ENCODE results near the gene CCNB3. TPM values are rescaled to one million over a fixed set of nuclear protein-coding genes. Genes with fewer than 3 reads are reported as not detected.

Gene CCNB3
- total and polyA plus RNA-seq, 9 of the 15 experiments (the other 6 are each of a cell fraction or from before 2014, with no cell fraction given), result 0.05 to 0.25 (median 0.08) TPM; not detected in 3

DNA sequence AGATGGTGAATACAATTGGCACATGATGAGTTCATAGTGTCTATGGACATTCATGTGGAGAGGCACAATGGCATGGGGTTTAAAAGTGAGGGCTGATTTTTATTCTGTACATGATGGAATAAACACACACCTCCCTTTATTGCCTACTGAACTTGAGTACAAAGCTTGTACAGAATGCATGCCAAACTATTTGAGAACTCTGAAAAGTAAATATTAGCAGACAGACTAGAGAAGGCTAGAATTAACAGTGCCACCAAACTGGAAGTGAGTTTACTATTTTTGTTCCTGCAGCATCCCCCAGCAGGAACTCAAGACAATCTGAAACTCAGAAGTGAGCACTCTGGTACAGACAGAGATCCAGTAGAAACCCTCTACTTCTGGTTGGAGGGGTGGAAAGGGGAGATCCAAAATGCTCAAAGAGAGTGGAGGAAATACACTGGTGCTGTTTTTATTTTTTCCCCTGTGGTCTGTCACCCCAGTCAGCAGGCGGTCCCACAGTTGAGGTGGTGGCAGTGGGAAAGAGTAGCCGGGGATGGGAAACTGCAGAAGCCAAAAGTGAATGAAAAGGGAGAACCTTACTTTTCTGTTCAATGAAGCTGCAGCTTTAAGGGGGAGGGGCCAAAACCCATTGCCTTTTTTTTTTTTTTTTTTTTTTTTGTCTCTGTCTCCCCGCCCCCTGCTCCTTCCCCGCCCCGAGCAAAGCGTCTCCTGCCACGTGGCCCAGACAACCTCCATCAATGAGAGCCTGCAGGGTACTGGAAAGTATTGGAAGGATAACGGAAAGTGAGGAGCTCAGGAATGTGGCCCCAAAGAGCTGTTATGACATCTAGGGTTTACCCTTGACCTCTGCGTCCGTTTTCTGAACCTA lies 24.3 kb upstream of the CCNB3 start (continued):
- TF ChIP-seq TCF7 (IDR thresholded peaks at IDR 0.05; ENCODE audit: borderline replicate concordance) (no peak), L3MBTL2 (IDR thresholded peaks at IDR 0.05) (peak; percentile 57; the same call in 1 of the 2 replicates), GABPB2 (CRISPR knock-in tag; conservative IDR thresholded peaks at IDR 0.05) (no peak), IFI16 (CRISPR knock-in tag; IDR thresholded peaks at IDR 0.05) (no peak), ZNF444 (CRISPR knock-in tag; IDR thresholded peaks at IDR 0.05) (no peak), EGR1 (conservative IDR thresholded peaks at IDR 0.05) (no peak), NR4A1 (CRISPR knock-in tag; IDR thresholded peaks at IDR 0.05) (no peak), NR4A1 (tag; IDR thresholded peaks at IDR 0.05) (no peak)
- TF ChIP-seq, protein P1, sequence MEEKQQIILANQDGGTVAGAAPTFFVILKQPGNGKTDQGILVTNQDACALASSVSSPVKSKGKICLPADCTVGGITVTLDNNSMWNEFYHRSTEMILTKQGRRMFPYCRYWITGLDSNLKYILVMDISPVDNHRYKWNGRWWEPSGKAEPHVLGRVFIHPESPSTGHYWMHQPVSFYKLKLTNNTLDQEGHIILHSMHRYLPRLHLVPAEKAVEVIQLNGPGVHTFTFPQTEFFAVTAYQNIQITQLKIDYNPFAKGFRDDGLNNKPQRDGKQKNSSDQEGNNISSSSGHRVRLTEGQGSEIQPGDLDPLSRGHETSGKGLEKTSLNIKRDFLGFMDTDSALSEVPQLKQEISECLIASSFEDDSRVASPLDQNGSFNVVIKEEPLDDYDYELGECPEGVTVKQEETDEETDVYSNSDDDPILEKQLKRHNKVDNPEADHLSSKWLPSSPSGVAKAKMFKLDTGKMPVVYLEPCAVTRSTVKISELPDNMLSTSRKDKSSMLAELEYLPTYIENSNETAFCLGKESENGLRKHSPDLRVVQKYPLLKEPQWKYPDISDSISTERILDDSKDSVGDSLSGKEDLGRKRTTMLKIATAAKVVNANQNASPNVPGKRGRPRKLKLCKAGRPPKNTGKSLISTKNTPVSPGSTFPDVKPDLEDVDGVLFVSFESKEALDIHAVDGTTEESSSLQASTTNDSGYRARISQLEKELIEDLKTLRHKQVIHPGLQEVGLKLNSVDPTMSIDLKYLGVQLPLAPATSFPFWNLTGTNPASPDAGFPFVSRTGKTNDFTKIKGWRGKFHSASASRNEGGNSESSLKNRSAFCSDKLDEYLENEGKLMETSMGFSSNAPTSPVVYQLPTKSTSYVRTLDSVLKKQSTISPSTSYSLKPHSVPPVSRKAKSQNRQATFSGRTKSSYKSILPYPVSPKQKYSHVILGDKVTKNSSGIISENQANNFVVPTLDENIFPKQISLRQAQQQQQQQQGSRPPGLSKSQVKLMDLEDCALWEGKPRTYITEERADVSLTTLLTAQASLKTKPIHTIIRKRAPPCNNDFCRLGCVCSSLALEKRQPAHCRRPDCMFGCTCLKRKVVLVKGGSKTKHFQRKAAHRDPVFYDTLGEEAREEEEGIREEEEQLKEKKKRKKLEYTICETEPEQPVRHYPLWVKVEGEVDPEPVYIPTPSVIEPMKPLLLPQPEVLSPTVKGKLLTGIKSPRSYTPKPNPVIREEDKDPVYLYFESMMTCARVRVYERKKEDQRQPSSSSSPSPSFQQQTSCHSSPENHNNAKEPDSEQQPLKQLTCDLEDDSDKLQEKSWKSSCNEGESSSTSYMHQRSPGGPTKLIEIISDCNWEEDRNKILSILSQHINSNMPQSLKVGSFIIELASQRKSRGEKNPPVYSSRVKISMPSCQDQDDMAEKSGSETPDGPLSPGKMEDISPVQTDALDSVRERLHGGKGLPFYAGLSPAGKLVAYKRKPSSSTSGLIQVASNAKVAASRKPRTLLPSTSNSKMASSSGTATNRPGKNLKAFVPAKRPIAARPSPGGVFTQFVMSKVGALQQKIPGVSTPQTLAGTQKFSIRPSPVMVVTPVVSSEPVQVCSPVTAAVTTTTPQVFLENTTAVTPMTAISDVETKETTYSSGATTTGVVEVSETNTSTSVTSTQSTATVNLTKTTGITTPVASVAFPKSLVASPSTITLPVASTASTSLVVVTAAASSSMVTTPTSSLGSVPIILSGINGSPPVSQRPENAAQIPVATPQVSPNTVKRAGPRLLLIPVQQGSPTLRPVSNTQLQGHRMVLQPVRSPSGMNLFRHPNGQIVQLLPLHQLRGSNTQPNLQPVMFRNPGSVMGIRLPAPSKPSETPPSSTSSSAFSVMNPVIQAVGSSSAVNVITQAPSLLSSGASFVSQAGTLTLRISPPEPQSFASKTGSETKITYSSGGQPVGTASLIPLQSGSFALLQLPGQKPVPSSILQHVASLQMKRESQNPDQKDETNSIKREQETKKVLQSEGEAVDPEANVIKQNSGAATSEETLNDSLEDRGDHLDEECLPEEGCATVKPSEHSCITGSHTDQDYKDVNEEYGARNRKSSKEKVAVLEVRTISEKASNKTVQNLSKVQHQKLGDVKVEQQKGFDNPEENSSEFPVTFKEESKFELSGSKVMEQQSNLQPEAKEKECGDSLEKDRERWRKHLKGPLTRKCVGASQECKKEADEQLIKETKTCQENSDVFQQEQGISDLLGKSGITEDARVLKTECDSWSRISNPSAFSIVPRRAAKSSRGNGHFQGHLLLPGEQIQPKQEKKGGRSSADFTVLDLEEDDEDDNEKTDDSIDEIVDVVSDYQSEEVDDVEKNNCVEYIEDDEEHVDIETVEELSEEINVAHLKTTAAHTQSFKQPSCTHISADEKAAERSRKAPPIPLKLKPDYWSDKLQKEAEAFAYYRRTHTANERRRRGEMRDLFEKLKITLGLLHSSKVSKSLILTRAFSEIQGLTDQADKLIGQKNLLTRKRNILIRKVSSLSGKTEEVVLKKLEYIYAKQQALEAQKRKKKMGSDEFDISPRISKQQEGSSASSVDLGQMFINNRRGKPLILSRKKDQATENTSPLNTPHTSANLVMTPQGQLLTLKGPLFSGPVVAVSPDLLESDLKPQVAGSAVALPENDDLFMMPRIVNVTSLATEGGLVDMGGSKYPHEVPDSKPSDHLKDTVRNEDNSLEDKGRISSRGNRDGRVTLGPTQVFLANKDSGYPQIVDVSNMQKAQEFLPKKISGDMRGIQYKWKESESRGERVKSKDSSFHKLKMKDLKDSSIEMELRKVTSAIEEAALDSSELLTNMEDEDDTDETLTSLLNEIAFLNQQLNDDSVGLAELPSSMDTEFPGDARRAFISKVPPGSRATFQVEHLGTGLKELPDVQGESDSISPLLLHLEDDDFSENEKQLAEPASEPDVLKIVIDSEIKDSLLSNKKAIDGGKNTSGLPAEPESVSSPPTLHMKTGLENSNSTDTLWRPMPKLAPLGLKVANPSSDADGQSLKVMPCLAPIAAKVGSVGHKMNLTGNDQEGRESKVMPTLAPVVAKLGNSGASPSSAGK (IDR thresholded peaks at IDR 0.05), result peak; percentile 40
- TF ChIP-seq, protein P2, sequence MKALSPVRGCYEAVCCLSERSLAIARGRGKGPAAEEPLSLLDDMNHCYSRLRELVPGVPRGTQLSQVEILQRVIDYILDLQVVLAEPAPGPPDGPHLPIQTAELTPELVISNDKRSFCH (CRISPR knock-in tag; IDR thresholded peaks at IDR 0.05), result no peak
- TF ChIP-seq, protein P2 (tag; IDR thresholded peaks at IDR 0.05), result no peak
- TF ChIP-seq, protein P3, sequence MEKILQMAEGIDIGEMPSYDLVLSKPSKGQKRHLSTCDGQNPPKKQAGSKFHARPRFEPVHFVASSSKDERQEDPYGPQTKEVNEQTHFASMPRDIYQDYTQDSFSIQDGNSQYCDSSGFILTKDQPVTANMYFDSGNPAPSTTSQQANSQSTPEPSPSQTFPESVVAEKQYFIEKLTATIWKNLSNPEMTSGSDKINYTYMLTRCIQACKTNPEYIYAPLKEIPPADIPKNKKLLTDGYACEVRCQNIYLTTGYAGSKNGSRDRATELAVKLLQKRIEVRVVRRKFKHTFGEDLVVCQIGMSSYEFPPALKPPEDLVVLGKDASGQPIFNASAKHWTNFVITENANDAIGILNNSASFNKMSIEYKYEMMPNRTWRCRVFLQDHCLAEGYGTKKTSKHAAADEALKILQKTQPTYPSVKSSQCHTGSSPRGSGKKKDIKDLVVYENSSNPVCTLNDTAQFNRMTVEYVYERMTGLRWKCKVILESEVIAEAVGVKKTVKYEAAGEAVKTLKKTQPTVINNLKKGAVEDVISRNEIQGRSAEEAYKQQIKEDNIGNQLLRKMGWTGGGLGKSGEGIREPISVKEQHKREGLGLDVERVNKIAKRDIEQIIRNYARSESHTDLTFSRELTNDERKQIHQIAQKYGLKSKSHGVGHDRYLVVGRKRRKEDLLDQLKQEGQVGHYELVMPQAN (IDR thresholded peaks at IDR 0.05; ENCODE audit: borderline replicate concordance), result no peak
- TF ChIP-seq, protein P4, sequence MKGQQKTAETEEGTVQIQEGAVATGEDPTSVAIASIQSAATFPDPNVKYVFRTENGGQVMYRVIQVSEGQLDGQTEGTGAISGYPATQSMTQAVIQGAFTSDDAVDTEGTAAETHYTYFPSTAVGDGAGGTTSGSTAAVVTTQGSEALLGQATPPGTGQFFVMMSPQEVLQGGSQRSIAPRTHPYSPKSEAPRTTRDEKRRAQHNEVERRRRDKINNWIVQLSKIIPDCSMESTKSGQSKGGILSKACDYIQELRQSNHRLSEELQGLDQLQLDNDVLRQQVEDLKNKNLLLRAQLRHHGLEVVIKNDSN (CRISPR knock-in tag; IDR thresholded peaks at IDR 0.05), result peak; percentile 52

Measured in K562 (cell line).